Cardiac septum (tissue), 1 donor: ENCODE measurements around the gene C1QTNF1. TPM values are rescaled to one million over a fixed set of nuclear protein-coding genes. Genes with fewer than 3 reads are reported as not detected.
"Not testable (repeated sequence)": the region's sequence is repeated elsewhere in the genome, so short reads cannot be mapped to it uniquely, and the experiment has no call there.

Source experiments
- DNase-seq: peaks from one replicate; pipeline ENCODE4 v3.0.0-alpha.2; 2020; ENCODE audit warnings: low spot score
- intact Hi-C: fragments of 100-400 bp; cut with DNase I; formaldehyde crosslinking; loops from one replicate; pipeline ENCODE4 v1.14.0; 2022
- total RNA-seq: library from RNA; stranded (reverse); fragmentation: NEBNext Ultra II Directional; extraction: Animal tissue kit (Norgen Biotek cat#: 25700); gene quantifications from one replicate; pipeline ENCODE4 v1.2.1, GENCODE V29; 2021
- donor health status: DM: no; HTN: no; CAD: no.

The C1QTNF1 gene
- total RNA-seq, 1 donor from 2014 or later, result 92.9 TPM

- no peak for DNase-seq
Observed at GRCh38 chr17:79019261-79019631, 4.7 kb upstream of the C1QTNF1 start.

GRCh38 chr17:79019632-79020584, 4.1 kb upstream of the C1QTNF1 start:
- peak; percentile 76 for DNase-seq
- intact Hi-C loops, result loop anchor here (2.0 kb wide), 1 partner anchor 371 kb away; no protein-coding TSS in a partner anchor

More at GRCh38 chr17:79019261-79019631, 4.7 kb upstream of the C1QTNF1 start:
- intact Hi-C loops, result loop anchor here (2.0 kb wide), 1 partner anchor 372 kb away; no protein-coding TSS in a partner anchor

GRCh38 chr17:79020631-79021301, 3.2 kb upstream of the C1QTNF1 start:
- intact Hi-C loops, result no loop called here

GRCh38 chr17:79021929-79022328, 2.0 kb upstream of the C1QTNF1 start:
- DNase-seq, result not testable (repeated sequence)
- intact Hi-C loops, result loop anchor here (2.0 kb wide), 1 partner anchor 21 kb away; no protein-coding TSS in a partner anchor

More at GRCh38 chr17:79020631-79021301, 3.2 kb upstream of the C1QTNF1 start:
- DNase-seq, result no peak

- intact Hi-C loops, result loop anchor here (2.0 kb wide), 1 partner anchor 20 kb away; no protein-coding TSS in a partner anchor
- DNase-seq, result peak; percentile 81
Observed at GRCh38 chr17:79022507-79022991, 1.4 kb upstream of the C1QTNF1 start.

- intact Hi-C loops, result loop anchor here (2.0 kb wide), 1 partner anchor 20 kb away; no protein-coding TSS in a partner anchor
- no peak for DNase-seq
Observed at GRCh38 chr17:79023180-79023705, 726 bp upstream of the C1QTNF1 start.

- intact Hi-C loops, result loop anchor here (1.0 kb wide), 1 partner anchor 27 kb away; no protein-coding TSS in a partner anchor
- peak; percentile 86 for DNase-seq
Observed at GRCh38 chr17:79024901-79025737, 1.1 kb downstream of the C1QTNF1 start.

- DNase-seq, result peak; percentile 77
- intact Hi-C loops, result no loop called here
Observed at GRCh38 chr17:79026376-79027273, 2.7 kb downstream of the C1QTNF1 start.

GRCh38 chr17:79027274-79027924, 3.4 kb downstream of the C1QTNF1 start:
- intact Hi-C loops, result no loop called here
- DNase-seq, result peak; percentile 35

GRCh38 chr17:79027925-79028491, 4.0 kb downstream of the C1QTNF1 start:
- no peak for DNase-seq
- intact Hi-C loops, result no loop called here

GRCh38 chr17:79028496-79029326, 4.7 kb downstream of the C1QTNF1 start:
- DNase-seq, result no peak
- intact Hi-C loops, result no loop called here

- DNase-seq, result no peak
- intact Hi-C loops, result no loop called here
Observed at GRCh38 chr17:79029327-79030009, 5.5 kb downstream of the C1QTNF1 start.

GRCh38 chr17:79030636-79031035, 6.7 kb downstream of the C1QTNF1 start:
- intact Hi-C loops, DNase-seq: not testable (repeated sequence)

GRCh38 chr17:79031996-79032875, 8.3 kb downstream of the C1QTNF1 start:
- intact Hi-C loops, result no loop called here
- no peak for DNase-seq
